Measurements from ENCODE around the gene PPP1R12C. TPM values are rescaled to one million over a fixed set of nuclear protein-coding genes. Genes with fewer than 3 reads are reported as not detected.

The PPP1R12C gene
- total RNA-seq, 1 experiment from 2014 or later, result 79.9 TPM

GRCh38 chr19:55042688-55043087 is 74.7 kb downstream of the PPP1R12C start:
- H3K9ac ChIP-seq (ENCODE audit: extremely low read depth, insufficient read length, low read length), result no peak overlapping the region
- WGBS (ENCODE audit: extremely low coverage, insufficient read length, low lambda C conversion rate), result no CpG with 5 or more reads among the region's 11 CpGs
- TF ChIP-seq CTCF (conservative IDR thresholded peaks at IDR 0.05), result no peak
- no peaks in the 10 kb centered on the region for H3K4me1 ChIP-seq (ENCODE audit: insufficient read depth, low read length)
- H3K9me3 Mint-ChIP-seq, result no peaks in the 10 kb centered on the region
- no peaks in the 10 kb centered on the region for H3K4me1 Mint-ChIP-seq
- no peak overlapping the region for H3K4ac ChIP-seq (ENCODE audit: low read depth, low read length)
- H3K14ac ChIP-seq (ENCODE audit: insufficient read depth, low read length), result no peak overlapping the region
- no peak overlapping the region for H4K8ac ChIP-seq (replicated peaks; ENCODE audit: insufficient read length, low read depth, low read length)
- no peak overlapping the region for H3K4me3 Mint-ChIP-seq
- no peak overlapping the region for H3K23ac ChIP-seq (ENCODE audit: insufficient read length, low read depth, low read length)
- H3K56ac ChIP-seq (ENCODE audit: insufficient read length, low read depth, low read length), result no peak overlapping the region
- no peaks in the 10 kb centered on the region for H3K27me3 ChIP-seq (ENCODE audit: insufficient read depth, low read length)
- no peak overlapping the region for H4K91ac ChIP-seq (ENCODE audit: insufficient read length, low read depth, low read length)
- H2AK5ac ChIP-seq (ENCODE audit: insufficient read length, low read length), result no peak overlapping the region
- H3K36me3 Mint-ChIP-seq (ENCODE audit: insufficient read depth in 1 of 3, low read depth in 3 of 3), result peaks cover 16 to 49% (median 26%) of the 10 kb centered on the region in 3 experiments
- H3K23me2 ChIP-seq (ENCODE audit: insufficient read length, low read depth, low read length, poor library complexity, severe bottlenecking), result no peaks in the 10 kb centered on the region
- no peaks in the 10 kb centered on the region for H4K20me1 ChIP-seq (ENCODE audit: control insufficient read depth, insufficient read depth, insufficient read length)
- no peak overlapping the region for H2BK12ac ChIP-seq (ENCODE audit: insufficient read length, low read depth, low read length)
- H3K79me1 ChIP-seq (ENCODE audit: insufficient read depth, low read depth, low read length, poor library complexity, severe bottlenecking), result no peaks in the 10 kb centered on the region
- no peaks in the 10 kb centered on the region for H3K79me2 ChIP-seq (ENCODE audit: insufficient read depth, low read length)
- no peaks in the 10 kb centered on the region for H3K9me3 ChIP-seq (ENCODE audit: control insufficient read depth, low read depth, low read length)
- no peak overlapping the region; a peak in 3 of 7 replicates for H3K27ac Mint-ChIP-seq
- no peak overlapping the region for H2BK5ac ChIP-seq (ENCODE audit: insufficient read length, low read length)
- no peak overlapping the region for H2BK20ac ChIP-seq (ENCODE audit: low read depth, low read length, poor library complexity, severe bottlenecking)
- no peak overlapping the region for H3K27ac ChIP-seq (ENCODE audit: insufficient read length, low read depth, low read length)
- no peak overlapping the region for H3K4me2 ChIP-seq (ENCODE audit: insufficient read depth, insufficient read length, low read length)
- H2BK15ac ChIP-seq (ENCODE audit: low read depth, low read length), result no peak overlapping the region
- no peak for DNase-seq
- H3K27me3 Mint-ChIP-seq (ENCODE audit: low read depth), result no peaks in the 10 kb centered on the region
- H2BK120ac ChIP-seq (ENCODE audit: low read depth, low read length, poor library complexity, severe bottlenecking), result no peak overlapping the region
- H2AFZ ChIP-seq (ENCODE audit: low read length), result no peak overlapping the region
- no peak overlapping the region for H3K18ac ChIP-seq (ENCODE audit: insufficient read length, low read depth, low read length)
- H4K5ac ChIP-seq (ENCODE audit: insufficient read length, low read depth, low read length), result no peak overlapping the region
- no peak overlapping the region for H3T11ph ChIP-seq (ENCODE audit: low read length)

Data from H9 (cell line).